Neural progenitor cell (in vitro differentiated cells): ENCODE results near the gene MUCL3. TPM values are rescaled to one million over a fixed set of nuclear protein-coding genes. Genes with fewer than 3 reads are reported as not detected.
"Not testable (repeated sequence)": the region's sequence is repeated elsewhere in the genome, so short reads cannot be mapped to it uniquely, and the experiment has no call there.

Source experiments
- DNase-seq: peaks from one replicate; pipeline ENCODE4 v3.0.0-alpha.2; 2016; ENCODE audit warnings: low spot score
- H2AFZ ChIP-seq: fragments of 200-600 bp; sonication (generic); replicated peaks from 2 replicates; pipeline ENCODE4 v1.6.1; 2016; ENCODE audit warnings: antibody characterized with exemption
- H3F3A ChIP-seq: fragments of 200-600 bp; sonication (generic); 2 replicates; pipeline ENCODE4 v1.6.1; 2016; ENCODE audit warnings: antibody characterized with exemption, low read depth
- H3K27ac ChIP-seq: fragments of 200-600 bp; sonication (generic); 2 replicates; pipeline ENCODE4 v1.5.1; 2016; ENCODE audit warnings: mild to moderate bottlenecking
- H3K27me3 ChIP-seq: fragments of 200-600 bp; sonication (generic); 2 replicates; pipeline ENCODE4 v1.6.1; 2016; ENCODE audit warnings: mild to moderate bottlenecking, moderate library complexity
- H3K36me3 ChIP-seq: fragments of 200-600 bp; sonication (generic); 2 replicates; pipeline ENCODE4 v1.5.1; 2016
- H3K4me1 ChIP-seq: fragments of 200-600 bp; sonication (generic); 2 replicates; pipeline ENCODE4 v1.6.1; 2016; ENCODE audit warnings: mixed run types
- H3K4me2 ChIP-seq: fragments of 200-600 bp; sonication (generic); 2 replicates; pipeline ENCODE4 v1.6.1; 2016
- H3K4me3 ChIP-seq: fragments of 200-600 bp; sonication (generic); 2 replicates; pipeline ENCODE4 v1.5.1; 2016
- H3K79me2 ChIP-seq: fragments of 200-600 bp; sonication (generic); 2 replicates; pipeline ENCODE4 v1.6.1; 2016; ENCODE audit warnings: low read depth
- H3K9ac ChIP-seq: fragments of 200-600 bp; sonication (generic); 2 replicates; pipeline ENCODE4 v1.6.1; 2016
- H3K9me3 ChIP-seq: fragments of 200-600 bp; sonication (generic); 2 replicates; pipeline ENCODE4 v1.5.1; 2016; ENCODE audit warnings: low read depth
- H4K20me1 ChIP-seq: fragments of 200-600 bp; sonication (generic); 2 replicates; pipeline ENCODE4 v1.6.1; 2016; ENCODE audit warnings: low read depth
- H3K27ac Mint-ChIP-seq: 3 replicates; pipeline ENCODE4 v1.8.0; 2021; ENCODE audit warnings: mixed read lengths
- H3K27me3 Mint-ChIP-seq: 2 replicates; pipeline ENCODE4 v1.8.0; 2022; ENCODE audit warnings: low read depth, mild to moderate bottlenecking, inconsistent platforms, moderate library complexity, mixed read lengths; ENCODE audit not compliant: insufficient read depth
- H3K36me3 Mint-ChIP-seq: 3 replicates; pipeline ENCODE4 v1.8.0; 2021; ENCODE audit warnings: mixed read lengths
- H3K4me1 Mint-ChIP-seq: 3 replicates; pipeline ENCODE4 v1.8.0; 2021; ENCODE audit warnings: mixed read lengths
- H3K4me3 Mint-ChIP-seq: 3 replicates; pipeline ENCODE4 v1.8.0; 2021; ENCODE audit warnings: mild to moderate bottlenecking, moderate library complexity, mixed read lengths
- H3K9me3 Mint-ChIP-seq: 3 replicates; pipeline ENCODE4 v1.8.0; 2020; ENCODE audit warnings: mixed read lengths
- EZH2 ChIP-seq: fragments of 200-600 bp; sonication (generic); IDR thresholded peaks from 2 replicates; pipeline ENCODE4 v1.6.1; 2017; ENCODE audit warnings: antibody characterized with exemption, mild to moderate bottlenecking, moderate library complexity
- EZH2phosphoT487 ChIP-seq: fragments of 200-600 bp; sonication (generic); IDR thresholded peaks from 2 replicates; pipeline ENCODE4 v1.6.1; 2017; ENCODE audit warnings: antibody characterized with exemption
- total RNA-seq: library from RNA; depleted of rRNA; stranded (reverse); fragments of >200 nt; gene quantifications from 2 replicates; pipeline ENCODE4 v1.2.3, GENCODE V29; 2015; ENCODE audit warnings: low replicate concordance
- TF ChIP-seq, protein P1 (sequence below): fragments of 200-600 bp; sonication (generic); IDR thresholded peaks from 2 replicates; pipeline ENCODE4 v1.5.1; 2017; ENCODE audit warnings: antibody characterized with exemption, mild to moderate bottlenecking

MUCL3 gene
- total RNA-seq, 1 donor from 2014 or later: not detected

DNA sequence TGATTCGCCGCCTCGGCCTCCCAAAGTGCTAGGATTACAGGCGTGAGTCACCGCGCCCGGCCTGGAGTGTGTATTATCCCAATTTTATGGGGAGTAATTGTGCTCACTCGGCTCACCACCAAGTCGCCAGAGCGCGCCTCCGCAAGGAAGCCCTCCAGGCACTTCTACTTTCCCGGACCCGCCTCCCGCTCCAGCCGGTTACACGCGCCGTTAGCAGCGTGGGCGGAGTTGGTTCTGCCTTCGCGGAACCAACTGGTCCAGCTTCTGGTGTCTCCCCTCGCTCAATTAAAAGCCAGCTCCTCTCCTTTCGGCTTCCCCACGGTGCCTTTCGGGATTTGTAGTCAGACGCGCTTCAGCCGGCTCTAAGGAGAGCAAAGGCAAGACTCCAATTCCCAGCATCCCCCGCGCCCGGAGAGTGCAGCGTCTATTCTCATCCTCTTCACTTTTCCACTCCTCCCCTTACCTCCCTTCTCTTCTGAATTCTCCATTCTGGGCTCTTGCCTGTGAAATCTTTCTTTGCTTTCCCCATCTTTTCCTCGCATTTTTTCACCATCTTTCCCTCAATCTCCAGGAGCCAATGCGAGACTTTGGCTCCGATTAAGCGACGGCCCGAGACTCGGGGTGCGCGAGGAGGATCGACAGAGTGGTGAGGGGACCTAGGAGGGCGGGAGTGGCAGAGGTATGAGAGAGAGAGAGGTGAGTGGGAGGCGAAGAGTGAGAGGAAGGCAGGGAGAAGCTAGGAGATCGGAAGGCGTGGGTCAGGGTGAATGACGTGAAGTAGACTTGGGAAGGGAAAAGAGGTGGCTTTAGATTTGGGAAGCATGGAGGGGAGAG lies 32.8 kb upstream of the MUCL3 start, which contains the start of gene GTF2H4:
TSS of gene GTF2H4 (plus strand) at position 450 of the 834 bp plus-strand sequence.
- Mint-ChIP-seq H3K27ac (peak within 1 kb of the TSS; percentile 84), H3K9me3 (no peaks in the 10 kb centered on the region), H3K27me3 (peaks cover 10% of the 10 kb centered on the region), H3K4me1 (peaks cover 26% of the 10 kb centered on the region), H3K36me3 (peaks cover 14% of the 10 kb centered on the region), H3K4me3 (peak within 1 kb of the TSS; percentile 99)
- no peaks in the 10 kb centered on the region for H3K36me3 ChIP-seq
- DNase-seq: peak; percentile 98
- peak within 1 kb of the TSS; percentile 98 for H3K4me3 ChIP-seq
- H2AFZ ChIP-seq: peak within 1 kb of the TSS; percentile 90
- no peaks in the 10 kb centered on the region for H3K27me3 ChIP-seq
- TF ChIP-seq EZH2 (no peak), EZH2phosphoT487 (no peak)
- TF ChIP-seq, protein P1, sequence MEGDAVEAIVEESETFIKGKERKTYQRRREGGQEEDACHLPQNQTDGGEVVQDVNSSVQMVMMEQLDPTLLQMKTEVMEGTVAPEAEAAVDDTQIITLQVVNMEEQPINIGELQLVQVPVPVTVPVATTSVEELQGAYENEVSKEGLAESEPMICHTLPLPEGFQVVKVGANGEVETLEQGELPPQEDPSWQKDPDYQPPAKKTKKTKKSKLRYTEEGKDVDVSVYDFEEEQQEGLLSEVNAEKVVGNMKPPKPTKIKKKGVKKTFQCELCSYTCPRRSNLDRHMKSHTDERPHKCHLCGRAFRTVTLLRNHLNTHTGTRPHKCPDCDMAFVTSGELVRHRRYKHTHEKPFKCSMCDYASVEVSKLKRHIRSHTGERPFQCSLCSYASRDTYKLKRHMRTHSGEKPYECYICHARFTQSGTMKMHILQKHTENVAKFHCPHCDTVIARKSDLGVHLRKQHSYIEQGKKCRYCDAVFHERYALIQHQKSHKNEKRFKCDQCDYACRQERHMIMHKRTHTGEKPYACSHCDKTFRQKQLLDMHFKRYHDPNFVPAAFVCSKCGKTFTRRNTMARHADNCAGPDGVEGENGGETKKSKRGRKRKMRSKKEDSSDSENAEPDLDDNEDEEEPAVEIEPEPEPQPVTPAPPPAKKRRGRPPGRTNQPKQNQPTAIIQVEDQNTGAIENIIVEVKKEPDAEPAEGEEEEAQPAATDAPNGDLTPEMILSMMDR: no peak
- H3K4me1 ChIP-seq: peaks cover 13% of the 10 kb centered on the region
- H3F3A ChIP-seq: peaks cover 38% of the 10 kb centered on the region
- no peak within 1 kb of the TSS for H3K27ac ChIP-seq
- peaks cover 18% of the 10 kb centered on the region for H3K79me2 ChIP-seq
- H3K9ac ChIP-seq: peak within 1 kb of the TSS; percentile 81
- no peaks in the 10 kb centered on the region for H3K9me3 ChIP-seq
- peak within 1 kb of the TSS; percentile 95 for H3K4me2 ChIP-seq
- H4K20me1 ChIP-seq: no peaks in the 10 kb centered on the region

DNA sequence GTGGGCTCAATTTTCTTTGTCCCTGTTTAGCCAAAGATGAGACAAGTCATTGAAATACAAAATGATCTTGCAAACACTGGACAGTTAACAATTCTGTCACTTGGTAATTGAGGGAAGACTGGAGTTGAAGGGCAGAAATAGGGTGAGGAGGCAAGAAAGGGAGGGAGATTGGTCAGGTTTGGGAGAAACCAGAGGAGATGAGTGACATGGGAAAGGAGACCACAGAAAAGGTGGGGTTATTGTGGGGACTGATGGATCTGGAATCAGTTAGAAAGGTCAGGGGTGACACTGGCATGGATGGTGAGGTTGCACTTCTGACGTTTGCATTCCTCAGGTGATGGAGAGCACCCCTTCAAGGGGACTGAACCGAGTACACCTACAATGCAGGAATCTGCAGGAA lies 32.1 kb upstream of the MUCL3 start:
- no peaks in the 10 kb centered on the region for H4K20me1 ChIP-seq
- H3K27me3 ChIP-seq: no peaks in the 10 kb centered on the region
- no peak overlapping the region for H3K27ac ChIP-seq
- Mint-ChIP-seq H3K27me3 (peaks cover 10% of the 10 kb centered on the region), H3K4me1 (peaks cover 32% of the 10 kb centered on the region), H3K36me3 (peaks cover 14% of the 10 kb centered on the region), H3K4me3 (peak overlapping the region; percentile 99), H3K9me3 (no peaks in the 10 kb centered on the region), H3K27ac (no peak overlapping the region)
- peak overlapping the region; percentile 81 for H3K9ac ChIP-seq
- TF ChIP-seq EZH2 (no peak), EZH2phosphoT487 (no peak)
- TF ChIP-seq, protein P1: no peak
- no peaks in the 10 kb centered on the region for H3K36me3 ChIP-seq
- no peak for DNase-seq
- H3K4me1 ChIP-seq: peaks cover 13% of the 10 kb centered on the region
- H3K79me2 ChIP-seq: peaks cover 18% of the 10 kb centered on the region
- H3K4me3 ChIP-seq: peak overlapping the region; percentile 98
- H2AFZ ChIP-seq: no peak overlapping the region
- no peaks in the 10 kb centered on the region for H3K9me3 ChIP-seq
- peak overlapping the region; percentile 95 for H3K4me2 ChIP-seq
- H3F3A ChIP-seq: peaks cover 46% of the 10 kb centered on the region

DNA sequence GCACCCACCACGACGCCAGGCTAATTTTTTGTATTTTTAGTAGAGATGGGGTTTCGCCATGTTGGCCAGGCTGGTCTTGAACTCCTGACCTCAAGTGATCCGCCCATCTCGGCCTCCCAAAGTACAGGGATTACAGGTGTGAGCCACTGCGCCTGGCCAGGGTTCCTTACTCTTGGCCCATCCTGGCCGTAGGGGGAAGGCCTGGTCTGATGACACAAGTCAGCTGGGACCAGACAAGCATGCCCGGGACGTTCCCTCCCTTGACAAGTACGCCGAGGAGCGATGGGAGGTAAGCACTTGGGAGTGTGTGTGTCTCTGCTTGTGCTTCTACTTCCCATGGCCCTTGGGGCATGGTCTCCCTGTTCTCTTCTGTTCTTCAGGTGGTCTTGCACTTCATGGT lies 30.3 kb upstream of the MUCL3 start:
- H3K9me3 Mint-ChIP-seq, H3K27me3 ChIP-seq, H3K9me3 ChIP-seq, H3K27ac ChIP-seq, H3K36me3 ChIP-seq, H3K4me3 ChIP-seq, H4K20me1 ChIP-seq, H3K27ac Mint-ChIP-seq, H3K9ac ChIP-seq, DNase-seq, H3K4me2 ChIP-seq, H2AFZ ChIP-seq: not testable (repeated sequence)
- Mint-ChIP-seq H3K4me1 (peaks cover 42% of the 10 kb centered on the region), H3K36me3 (peaks cover 14% of the 10 kb centered on the region), H3K27me3 (peaks cover 12% of the 10 kb centered on the region), H3K4me3 (peak overlapping the region; percentile 74)
- Histone ChIP-seq H3F3A (peaks cover 48% of the 10 kb centered on the region), H3K4me1 (peaks cover 23% of the 10 kb centered on the region), H3K79me2 (peaks cover 18% of the 10 kb centered on the region)
